GM18868 (cell line): ENCODE results near the gene MRPL28.
"Not testable (repeated sequence)": the region's sequence is repeated elsewhere in the genome, so short reads cannot be mapped to it uniquely, and the experiment has no call there.

ENCODE experiments used
- ATAC-seq: cut with Tn5 transposase; IDR thresholded peaks from one replicate; pipeline ENCODE4 v1.9.1; 2021; ENCODE audit warnings: mild to moderate bottlenecking, moderate library complexity; ENCODE audit not compliant: unreplicated experiment

The MRPL28 gene

DNA sequence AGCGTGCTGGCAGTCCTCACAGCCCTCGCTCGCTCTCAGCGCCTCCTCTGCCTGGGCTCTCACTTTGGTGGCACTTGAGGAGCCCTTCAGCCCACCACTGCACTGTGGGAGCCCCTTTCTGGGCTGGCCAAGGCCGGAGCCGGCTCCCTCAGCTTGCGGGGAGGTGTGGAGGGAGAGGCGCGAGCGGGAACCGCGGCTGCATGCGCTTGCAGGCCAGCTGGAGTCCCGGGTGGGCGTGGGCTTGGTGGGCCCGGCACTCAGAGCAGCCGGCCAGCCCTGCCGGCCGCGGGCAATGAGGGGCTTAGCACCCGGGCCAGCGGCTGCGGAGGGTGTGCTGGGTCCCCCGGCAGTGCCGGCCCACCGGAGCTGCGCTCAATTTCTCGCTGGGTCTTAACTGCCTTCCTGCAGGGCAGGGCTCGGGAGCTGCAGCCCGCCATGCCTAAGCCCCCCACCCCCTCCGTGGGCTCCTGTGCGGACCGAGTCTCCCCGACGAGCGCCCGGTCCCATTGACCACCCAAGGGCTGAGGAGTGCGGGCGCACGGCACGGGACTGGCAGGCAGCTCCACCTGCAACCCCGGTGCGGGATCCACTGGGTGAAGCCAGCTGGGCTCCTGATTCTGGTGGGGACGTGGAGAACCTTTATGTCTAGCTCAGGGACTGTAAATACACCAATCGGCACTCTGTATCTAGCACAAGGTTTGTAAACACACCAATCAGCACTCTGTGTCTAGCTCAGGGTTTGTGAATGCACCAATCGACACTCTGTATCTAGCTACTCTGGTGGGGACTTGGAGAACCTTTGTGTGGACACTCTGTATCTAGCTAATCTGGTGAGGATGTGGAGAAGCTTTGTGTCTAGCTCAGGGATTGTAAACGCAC is 29.0 kb downstream of the MRPL28 start:
- not testable (repeated sequence) for ATAC-seq

DNA sequence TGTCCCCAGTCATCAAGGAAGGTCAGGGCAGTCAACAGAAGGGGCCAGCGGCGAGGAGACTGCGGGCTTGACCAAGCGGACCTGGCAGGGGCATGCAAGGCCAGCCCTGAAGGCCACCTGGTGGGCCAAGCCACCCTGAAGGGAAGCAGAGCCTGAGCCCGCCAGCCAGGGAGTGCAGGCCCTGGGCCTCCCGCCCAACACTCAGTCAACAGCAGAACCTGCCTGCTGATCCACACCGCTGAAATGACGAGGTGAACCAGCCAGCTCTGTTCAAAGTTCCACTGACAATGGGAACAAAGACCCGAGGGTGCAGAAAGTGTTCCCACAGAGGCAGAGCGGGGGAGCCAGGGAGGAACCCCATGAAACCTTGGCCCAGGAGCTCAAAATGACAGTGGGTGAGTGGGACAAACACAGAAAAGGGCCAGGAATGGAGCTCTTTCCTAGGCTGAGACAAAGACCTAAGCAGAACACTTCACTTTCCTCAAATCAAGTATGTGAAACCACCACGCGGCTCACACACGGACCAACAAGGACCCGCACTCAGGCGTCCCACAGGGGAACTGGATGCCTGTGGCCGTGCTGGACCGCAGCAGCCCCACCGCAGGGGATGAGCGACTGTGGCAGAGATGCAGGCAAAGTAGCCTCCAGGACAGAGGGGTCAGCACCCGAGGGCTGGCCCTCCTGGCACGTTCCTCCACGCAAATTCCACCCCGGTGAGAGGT is 29.8 kb downstream of the MRPL28 start:
- no peak for ATAC-seq

DNA sequence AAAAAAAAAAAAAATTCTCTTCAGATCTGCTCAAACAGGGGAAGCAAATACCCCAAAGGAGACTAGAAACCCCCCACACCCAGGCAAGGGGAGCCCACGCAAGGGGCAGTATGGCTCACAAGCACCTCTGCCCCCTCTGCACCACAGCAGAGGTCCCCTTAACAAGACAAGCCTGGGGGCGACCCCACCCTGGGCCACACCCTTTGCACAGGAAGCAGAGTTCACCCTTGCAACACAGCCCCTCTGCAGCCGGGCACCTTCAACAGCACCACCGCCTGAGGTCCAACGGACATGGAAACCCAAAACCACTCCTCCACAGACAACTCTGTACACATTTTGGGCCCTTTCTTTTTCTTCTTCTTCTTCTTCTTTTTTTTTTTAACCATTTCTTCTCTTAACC is 30.7 kb downstream of the MRPL28 start:
- no peak for ATAC-seq

DNA sequence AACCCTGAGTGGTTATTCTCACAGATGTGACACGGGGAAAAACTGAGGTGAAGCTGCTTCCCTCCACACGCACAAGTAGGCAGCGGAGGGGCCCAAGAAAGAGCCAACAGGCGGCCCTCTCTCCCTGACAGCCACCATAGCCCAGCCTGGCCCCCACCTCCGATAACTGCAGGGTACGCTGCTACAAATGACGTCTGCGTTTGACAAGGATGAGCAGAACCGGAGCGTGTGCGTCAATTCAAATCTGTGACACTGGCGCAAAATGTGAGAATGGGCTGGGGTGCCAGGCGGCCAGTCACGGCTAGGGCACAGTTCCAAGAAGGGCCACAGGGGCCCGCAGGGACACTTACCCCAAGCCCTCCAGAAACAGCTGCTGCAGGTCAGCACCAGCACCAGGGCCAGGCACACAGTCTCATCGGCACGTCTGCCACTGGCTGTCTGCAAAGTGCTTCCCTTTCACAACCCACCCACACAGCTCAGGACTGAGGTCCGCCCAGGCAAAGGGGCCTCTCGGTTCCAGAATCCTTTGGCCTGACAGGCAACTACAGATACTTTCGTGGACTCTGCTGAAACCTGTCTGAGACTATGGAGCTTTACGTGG is 32.3 kb downstream of the MRPL28 start:
- ATAC-seq = no peak

DNA sequence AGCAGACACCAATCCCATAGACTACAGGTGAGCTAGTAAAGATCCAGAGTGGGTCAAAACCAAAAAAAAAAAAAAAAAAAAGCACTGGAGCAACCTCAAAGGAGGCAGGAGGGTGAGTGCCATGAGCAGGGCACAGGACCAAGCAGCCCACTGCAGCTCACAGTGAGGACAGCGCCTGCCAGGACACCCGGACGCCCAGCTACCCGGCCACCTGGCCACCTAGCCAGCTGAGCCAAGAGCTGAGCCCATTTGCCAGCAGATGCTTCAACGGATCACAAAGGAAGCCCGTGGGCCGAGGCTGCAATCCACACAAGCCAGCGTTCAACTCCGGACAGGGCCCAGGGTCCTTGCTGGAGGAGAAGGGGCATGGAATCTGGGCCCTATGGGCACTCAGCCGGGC is 32.9 kb downstream of the MRPL28 start:
- ATAC-seq = no peak

DNA sequence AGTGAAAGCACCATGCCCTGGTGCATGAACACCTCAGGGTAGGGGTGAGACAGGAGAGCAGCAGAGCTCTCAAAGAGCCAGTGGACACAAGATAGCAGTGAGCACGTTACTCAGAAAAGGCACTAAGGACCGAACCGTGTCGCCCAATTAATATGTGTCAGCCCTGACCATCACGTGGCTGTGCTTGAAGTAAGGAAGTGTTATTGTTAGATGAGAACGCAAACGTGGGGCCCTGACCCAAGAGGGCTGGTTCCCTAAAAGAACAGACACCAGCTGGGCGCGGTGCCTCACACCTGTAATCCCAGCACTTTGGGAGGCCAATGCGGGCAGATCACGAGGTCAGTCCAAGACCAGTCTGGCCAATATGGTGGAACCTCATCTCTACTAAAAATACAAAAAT is 34.1 kb downstream of the MRPL28 start:
- ATAC-seq = no peak

DNA sequence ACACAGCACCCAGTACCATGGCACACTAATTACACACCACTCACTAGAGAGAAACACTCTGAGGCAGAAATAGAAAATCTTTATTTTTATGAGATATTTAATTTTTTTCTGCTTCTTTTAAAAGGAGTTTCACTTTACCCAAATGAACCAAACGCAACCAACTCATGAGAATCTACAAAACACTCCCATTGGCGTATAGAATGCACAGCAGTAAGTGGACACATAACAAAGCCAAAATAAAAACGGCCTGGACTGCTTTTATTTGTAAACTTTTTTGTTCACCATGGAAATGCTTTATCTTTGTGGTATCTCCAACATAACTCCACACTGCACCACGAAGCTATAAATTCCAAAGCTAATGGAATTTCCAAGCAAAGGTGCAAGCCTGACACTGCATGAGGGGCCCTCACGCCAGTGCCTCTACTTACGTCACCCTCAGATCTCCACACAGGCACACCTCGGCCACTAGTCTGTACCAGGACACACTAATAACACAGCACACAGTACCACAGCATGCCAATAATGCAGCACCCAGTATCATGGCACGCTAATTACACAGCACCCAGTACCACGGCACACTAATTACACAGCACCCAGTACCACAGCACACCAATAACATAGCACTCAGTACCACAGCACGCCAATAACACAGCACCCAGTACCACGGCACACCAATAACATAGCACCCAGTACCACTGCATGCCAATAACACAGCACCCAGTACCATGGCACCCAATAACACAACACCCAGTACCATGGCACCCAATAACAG is 35.3 kb downstream of the MRPL28 start:
- not testable (repeated sequence) for ATAC-seq

DNA sequence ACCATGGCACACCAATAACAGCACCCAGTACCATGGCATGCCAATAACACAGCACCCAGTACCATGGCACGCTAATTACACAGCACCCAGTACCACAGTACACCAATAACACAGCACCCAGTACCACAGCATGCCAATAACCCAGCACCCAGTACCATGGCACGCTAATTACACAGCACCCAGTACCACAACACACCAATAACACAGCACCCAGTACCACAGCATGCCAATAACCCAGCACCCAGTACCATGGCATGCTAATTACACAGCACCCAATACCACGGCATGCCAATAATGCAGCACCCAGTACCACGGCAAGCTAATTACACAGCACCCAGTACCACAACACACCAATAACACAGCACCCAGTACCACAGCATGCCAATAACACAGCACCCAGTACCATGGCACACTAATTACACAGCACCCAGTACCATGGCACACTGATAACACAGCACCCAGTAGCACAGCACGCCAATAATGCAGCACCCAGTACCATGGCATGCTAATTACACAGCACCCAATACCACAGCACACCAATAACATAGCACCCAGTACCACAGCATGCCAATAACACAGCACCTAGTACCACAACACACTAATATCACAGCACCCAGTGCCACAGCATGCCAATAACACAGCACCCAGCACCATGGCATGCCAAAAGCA is 36.0 kb downstream of the MRPL28 start:
- not testable (repeated sequence) for ATAC-seq

DNA sequence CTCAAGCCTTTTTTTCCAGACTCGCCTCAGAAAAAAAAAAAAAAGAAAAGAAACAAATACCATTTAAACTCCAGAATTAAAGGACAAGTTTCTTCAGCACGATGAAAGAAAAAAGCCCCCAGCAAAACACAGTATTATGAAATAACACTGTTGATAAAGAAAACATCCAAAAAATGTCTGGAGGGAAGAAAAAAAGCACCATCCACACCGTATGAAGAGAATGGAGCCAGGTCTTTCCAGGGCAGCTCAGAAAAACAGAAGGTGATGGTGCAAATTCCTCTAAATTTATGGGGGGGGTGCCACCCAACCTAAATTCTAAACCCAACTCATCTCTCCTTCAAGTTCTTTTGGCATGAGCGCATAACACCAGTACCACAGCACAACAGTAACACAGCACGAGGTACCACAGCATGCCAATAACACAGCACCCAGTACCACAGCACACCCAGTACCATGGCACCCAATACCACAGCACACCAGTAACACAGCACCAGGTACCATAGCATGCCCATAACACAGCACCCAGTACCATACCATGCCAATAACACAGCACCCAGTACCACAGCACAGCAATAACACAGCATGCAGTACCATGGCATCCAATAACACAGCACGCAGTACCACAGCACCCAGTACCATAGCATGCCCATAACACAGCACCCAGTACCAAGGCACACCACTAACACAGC is 36.8 kb downstream of the MRPL28 start:
- no peak for ATAC-seq

DNA sequence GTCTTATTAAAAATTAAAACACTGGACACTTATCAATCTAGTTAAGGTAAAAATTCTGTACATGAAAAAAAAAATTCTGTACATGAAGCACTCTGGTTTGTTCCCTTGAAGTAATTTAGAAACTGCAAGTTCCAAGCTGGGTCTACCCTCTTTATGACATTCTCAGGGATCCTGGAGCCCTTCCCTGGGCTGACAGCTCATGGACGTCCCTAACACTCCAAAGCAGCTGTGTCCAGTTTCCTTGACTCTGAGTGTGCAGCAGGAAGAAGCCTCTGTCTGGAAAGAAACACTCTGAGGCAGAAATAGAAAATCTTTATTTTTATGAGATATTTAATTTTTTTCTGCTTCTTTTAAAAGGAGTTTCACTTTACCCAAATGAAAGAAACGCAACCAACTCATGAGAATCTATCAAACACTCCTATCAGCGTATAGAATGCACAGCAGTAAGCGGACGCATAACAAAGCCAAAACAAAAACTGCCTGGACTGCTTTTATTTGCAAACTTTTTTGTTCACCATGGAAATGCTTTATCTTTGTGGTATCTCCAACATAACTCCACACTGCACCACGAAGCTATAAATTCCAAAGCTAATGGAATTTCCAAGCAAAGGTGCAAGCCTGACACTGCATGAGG is 39.0 kb downstream of the MRPL28 start:
- not testable (repeated sequence) for ATAC-seq

DNA sequence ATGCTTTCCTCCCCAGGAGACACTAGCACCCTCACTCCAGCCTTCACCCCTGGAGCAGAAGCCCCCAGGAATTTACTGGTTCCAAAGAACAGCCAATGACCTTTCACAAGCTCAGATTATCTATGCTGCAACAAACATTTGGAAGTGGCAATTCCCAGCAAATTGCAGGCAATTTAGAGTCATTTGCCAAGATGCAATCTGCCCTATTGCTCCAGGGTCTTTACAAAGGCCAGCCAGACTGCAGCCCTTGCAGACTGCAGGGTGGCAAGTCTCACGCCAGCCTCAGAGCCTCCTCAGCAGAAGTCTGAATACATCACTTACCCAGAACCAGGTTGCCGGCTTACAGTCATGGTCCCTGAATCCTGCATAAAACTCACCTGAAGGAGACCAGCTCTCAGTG is 39.6 kb downstream of the MRPL28 start:
- ATAC-seq = no peak

DNA sequence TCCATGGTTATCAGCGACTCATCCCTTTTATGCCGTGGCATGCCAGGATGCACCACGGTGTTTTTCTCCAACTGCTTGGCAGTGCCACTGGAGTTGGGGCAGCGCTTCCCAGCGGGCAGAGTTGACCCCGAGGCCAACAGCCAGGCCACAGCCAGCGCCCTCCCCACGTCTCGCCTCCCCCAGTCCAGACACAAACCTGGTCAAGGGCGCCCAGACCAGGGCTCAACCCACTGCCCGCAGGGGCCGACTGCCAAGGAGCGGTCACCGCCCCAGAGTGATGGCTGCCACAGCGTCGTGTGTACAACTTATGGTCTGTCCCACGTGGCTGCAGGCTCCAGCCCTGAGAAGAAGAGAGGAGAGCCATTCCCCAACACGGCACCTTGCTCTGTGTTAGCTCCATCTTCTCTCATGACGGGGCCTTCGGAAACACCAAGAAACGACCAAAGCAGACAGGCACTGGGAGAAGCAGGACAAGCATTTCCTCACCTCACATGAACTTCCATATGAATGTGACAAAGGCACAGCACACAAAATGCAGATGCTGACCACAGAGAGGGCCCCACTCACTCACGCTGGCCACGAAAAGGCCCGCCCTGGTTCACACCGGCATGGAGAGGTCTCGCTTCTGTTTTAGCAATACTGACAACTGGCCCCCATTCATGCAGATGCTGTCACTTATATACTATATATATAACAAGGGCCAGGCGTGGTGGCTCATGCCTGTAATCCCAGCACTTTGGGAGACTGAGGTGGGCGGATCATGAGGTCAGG is 44.8 kb downstream of the MRPL28 start:
- no peak for ATAC-seq

DNA sequence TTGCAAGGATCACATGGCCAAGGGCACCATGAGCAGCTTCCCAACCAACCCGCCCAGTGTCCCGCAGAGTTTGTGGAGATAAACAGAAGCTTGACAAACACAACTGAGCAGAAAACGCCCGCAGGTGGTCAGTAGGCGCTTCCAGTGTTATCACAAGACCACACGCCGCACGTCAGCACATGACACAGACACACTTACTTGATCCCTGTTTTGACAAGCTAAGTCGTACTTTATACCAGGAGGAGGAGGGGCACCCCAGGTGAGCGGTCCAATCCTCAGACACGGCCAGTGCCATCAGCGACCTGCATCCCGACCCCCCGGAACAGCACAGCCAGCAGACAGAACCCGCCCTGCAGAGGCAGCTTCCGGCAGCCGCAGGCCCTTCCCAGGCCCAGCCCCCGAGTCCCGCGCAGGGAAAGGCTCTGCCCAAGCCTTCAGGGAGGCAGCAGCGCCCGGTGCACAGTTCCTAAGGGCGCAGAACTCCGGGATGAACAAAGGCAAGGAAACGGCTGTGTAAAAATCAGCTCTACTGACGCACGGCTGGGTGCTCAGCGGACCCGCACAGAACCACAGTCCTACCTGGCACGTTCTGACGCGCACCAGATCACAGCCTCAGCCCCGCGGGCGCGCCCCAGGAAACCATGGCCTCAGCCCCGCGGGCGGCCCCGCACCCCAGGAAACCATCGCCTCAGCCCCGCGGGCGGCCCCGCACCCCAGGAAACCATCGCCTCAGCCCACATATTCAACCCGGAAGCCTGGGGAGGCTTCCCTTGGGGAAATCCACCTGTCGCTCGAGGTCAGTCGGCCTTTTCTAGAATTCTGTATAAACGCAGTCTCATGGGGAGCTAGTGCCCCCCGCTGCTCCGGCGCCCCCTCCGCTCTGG is 45.6 kb downstream of the MRPL28 start:
- peak; percentile 51 for ATAC-seq

DNA sequence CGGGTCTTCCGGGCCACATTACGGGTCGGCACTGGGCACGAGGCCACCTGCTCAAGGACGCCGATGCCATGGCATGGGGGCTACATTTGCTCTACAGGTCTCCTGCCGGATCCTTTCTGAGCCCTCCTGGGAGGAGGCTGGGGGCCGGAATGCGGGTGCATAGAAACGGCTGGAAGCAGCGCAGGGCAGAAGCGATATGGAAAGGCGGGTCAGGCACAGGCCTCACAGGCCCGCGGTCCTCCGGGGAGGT is 46.2 kb downstream of the MRPL28 start:
- ATAC-seq = no peak

DNA sequence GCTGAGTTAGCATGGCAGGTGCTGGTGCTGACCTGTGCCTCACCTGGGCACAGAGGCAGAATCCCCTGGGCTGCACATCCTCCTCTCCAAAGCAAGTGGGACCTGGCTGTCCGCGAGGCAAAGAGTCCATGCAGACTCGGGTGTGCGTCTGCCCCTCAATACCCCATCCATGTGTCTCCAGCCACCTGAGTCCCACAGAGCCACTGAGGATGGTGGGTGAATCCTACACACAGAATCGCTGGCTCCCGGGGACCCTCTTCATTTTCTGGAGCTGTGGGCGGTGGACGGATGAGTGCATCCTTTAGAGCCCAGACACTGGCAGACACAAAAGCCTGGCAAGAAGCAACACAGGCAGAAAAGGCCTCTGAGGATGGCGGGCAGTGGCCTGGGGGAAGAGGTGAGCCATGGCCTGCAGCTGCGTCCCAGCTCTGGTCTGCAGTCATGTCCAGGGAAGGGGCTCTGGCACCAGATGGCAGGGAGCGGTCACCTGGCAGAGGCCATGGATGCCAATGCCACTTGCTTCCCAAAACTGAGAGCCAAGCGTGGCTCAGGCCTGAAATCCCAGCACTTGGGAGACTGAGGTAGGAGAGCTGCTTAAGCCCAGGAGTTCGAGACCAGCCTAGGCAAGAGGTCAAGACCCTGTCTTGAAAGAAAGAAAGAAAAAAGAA is 47.7 kb downstream of the MRPL28 start:
- no peak for ATAC-seq

DNA sequence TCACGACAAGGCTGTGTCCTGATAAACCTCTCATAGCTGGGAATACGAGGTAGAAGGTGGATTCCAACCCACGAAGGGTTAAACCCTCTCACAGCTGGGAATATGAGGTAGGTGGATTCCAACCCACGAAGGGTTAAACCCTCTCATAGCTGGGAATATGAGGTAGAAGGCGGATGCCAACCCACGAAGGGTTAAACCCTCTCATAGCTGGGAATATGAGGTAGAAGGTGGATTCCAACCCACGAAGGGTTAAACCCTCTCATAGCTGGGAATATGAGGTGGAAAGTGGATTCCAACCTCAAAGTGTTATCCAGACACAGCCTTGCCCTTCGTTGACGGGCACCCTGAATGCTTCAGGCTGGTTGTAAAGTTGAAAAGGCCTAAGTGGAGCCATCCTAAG is 48.8 kb downstream of the MRPL28 start:
- ATAC-seq = no peak

DNA sequence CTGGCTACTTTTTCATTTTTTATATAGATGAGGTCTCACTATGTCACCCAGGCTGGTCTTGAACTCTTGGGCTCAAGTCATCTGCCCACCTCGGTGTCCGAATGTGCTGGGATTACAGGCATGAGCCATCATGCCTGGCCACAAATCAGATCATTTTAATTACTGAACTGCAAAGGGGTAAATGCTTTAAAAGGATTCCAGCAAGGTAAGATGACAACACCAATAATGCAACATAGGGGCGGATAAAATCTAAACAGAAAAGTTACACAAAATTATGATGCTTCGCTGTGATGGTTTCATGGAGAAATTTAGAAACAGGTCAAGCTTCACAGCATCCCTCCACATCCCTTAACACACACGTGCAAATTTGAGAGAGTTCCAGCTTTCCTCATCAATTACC is 50.1 kb downstream of the MRPL28 start:
- ATAC-seq = no peak

DNA sequence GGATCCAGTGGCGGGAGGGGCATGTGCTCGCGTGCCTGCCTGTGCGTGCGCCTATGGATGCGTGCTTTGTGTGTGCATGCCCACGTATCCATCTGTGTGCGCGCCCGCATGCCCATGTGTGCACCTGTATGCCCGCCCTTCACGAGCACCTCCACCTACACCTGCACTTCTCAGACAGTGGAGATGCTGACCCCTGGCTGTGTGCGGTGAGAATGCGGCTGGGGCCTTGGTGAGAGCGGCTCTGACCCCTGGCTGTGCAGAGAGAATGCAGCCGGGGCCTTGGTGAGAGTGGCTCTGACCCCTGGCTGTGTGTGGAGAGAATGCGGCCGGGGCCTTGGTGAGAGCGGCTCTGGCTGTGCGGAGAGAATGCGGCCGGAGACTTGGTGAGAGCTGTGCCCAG is 51.7 kb downstream of the MRPL28 start:
- ATAC-seq = no peak
